ENCODE data around the gene CMC4.
A peak's percentile ranks its signal among the peaks of the same experiment; 100 is the strongest.

CMC4 gene

GRCh38 chrX:155086202-155086840, 15.4 kb upstream of the CMC4 start:
- Histone ChIP-seq H3K27ac (ENCODE audit: low read length, poor library complexity, severe bottlenecking) (no peak overlapping the region), H3K9me3 (ENCODE audit: control insufficient read depth, low read length) (no peaks in the 10 kb centered on the region), H2BK15ac (ENCODE audit: low read depth, poor library complexity, severe bottlenecking) (no peak overlapping the region), H3K4me1 (ENCODE audit: control insufficient read depth, insufficient read depth, low read depth, low read length) (peaks cover 2% of the 10 kb centered on the region), H3K36me3 (ENCODE audit: control insufficient read depth in 1 of 2, insufficient read depth in 2 of 2, low read depth in 1 of 2, low read length in 2 of 2) (peaks cover 13 to 37% of the 10 kb centered on the region in 2 experiments), H3K18ac (ENCODE audit: low read depth in 1 of 2, low read length in 2 of 2) (no peak overlapping the region), H2AK5ac (ENCODE audit: low read length, severe bottlenecking) (no peak overlapping the region), H2BK120ac (ENCODE audit: low read depth, low read length) (no peak overlapping the region), H3K4me2 (ENCODE audit: low read length, poor library complexity, severe bottlenecking) (no peak overlapping the region), H4K91ac (ENCODE audit: low read length) (no peak overlapping the region), H2BK5ac (ENCODE audit: low read depth, low read length, poor library complexity, severe bottlenecking) (no peak overlapping the region), H2AFZ (ENCODE audit: low read depth, low read length) (no peak overlapping the region), H3K14ac (ENCODE audit: low read length in 2 of 2) (no peak overlapping the region), H2BK12ac (ENCODE audit: low read length in 2 of 2) (no peak overlapping the region), H3K4ac (ENCODE audit: low read depth in 1 of 2, low read length in 2 of 2) (no peak overlapping the region), H3K23ac (ENCODE audit: low read length in 2 of 2) (no peak overlapping the region), H3K4me3 (ENCODE audit: insufficient read depth in 1 of 2, low read depth in 1 of 2, low read length in 2 of 2) (no peak overlapping the region), H3K9ac (ENCODE audit: low read length) (no peak overlapping the region), H4K8ac (ENCODE audit: low read length) (no peak overlapping the region), H3K27me3 (ENCODE audit: control insufficient read depth in 1 of 2, insufficient read depth in 1 of 2, low read length in 2 of 2) (no peaks in the 10 kb centered on the region), H3K79me1 (replicated peaks; ENCODE audit: low read length, poor library complexity, severe bottlenecking) (peaks cover 6% of the 10 kb centered on the region)
- 85% methylated on average over 18 of the region's 24 CpGs for WGBS
- DNase-seq: peak; percentile 38

GRCh38 chrX:155071694-155072280, 851 bp upstream of the CMC4 start:
- Histone ChIP-seq H3K9me3 (ENCODE audit: control insufficient read depth, low read length) (no peaks in the 10 kb centered on the region), H2AFZ (ENCODE audit: low read depth, low read length) (peak overlapping the region; percentile 39), H3K4me1 (ENCODE audit: control insufficient read depth, insufficient read depth, low read depth, low read length) (peaks cover 2% of the 10 kb centered on the region), H3K4me3 (ENCODE audit: insufficient read depth in 1 of 2, low read depth in 1 of 2, low read length in 2 of 2) (peak overlapping the region; percentile 70 to 88), H3K18ac (ENCODE audit: low read depth in 1 of 2, low read length in 2 of 2) (peak overlapping the region; percentile 48 to 66), H2BK15ac (ENCODE audit: low read depth, poor library complexity, severe bottlenecking) (no peak overlapping the region), H3K79me1 (replicated peaks; ENCODE audit: low read length, poor library complexity, severe bottlenecking) (peaks cover 2% of the 10 kb centered on the region), H3K27ac (ENCODE audit: low read length, poor library complexity, severe bottlenecking) (peak overlapping the region; percentile 72), H2BK12ac (ENCODE audit: low read length in 2 of 2) (no peak overlapping the region), H2BK120ac (ENCODE audit: low read depth, low read length) (no peak overlapping the region), H3K36me3 (ENCODE audit: control insufficient read depth in 1 of 2, insufficient read depth in 2 of 2, low read depth in 1 of 2, low read length in 2 of 2) (peaks cover 3 to 21% of the 10 kb centered on the region in 2 experiments), H3K4ac (ENCODE audit: low read depth in 1 of 2, low read length in 2 of 2) (peak overlapping the region in 1 of 2 experiments; percentile 51), H3K27me3 (ENCODE audit: control insufficient read depth in 1 of 2, insufficient read depth in 1 of 2, low read length in 2 of 2) (no peaks in the 10 kb centered on the region), H3K4me2 (ENCODE audit: low read length, poor library complexity, severe bottlenecking) (peak overlapping the region; percentile 39), H4K91ac (ENCODE audit: low read length) (no peak overlapping the region), H4K8ac (ENCODE audit: low read length) (no peak overlapping the region), H2BK5ac (ENCODE audit: low read depth, low read length, poor library complexity, severe bottlenecking) (no peak overlapping the region), H3K14ac (ENCODE audit: low read length in 2 of 2) (peak overlapping the region in 1 of 2 experiments; percentile 55), H2AK5ac (ENCODE audit: low read length, severe bottlenecking) (no peak overlapping the region), H3K9ac (ENCODE audit: low read length) (peak overlapping the region; percentile 91), H3K23ac (ENCODE audit: low read length in 2 of 2) (no peak overlapping the region)
- WGBS: 1% methylated on average over 21 of the region's 25 CpGs
- no peak for DNase-seq

- 0% methylated on average over 2 of the region's 16 CpGs for WGBS
- no peak for DNase-seq
- H3K23ac ChIP-seq (ENCODE audit: low read length in 2 of 2): no peak overlapping the region
- H3K36me3 ChIP-seq (ENCODE audit: control insufficient read depth in 1 of 2, insufficient read depth in 2 of 2, low read depth in 1 of 2, low read length in 2 of 2): peaks cover 0 to 14% of the 10 kb centered on the region in 2 experiments
- H4K91ac ChIP-seq (ENCODE audit: low read length): no peak overlapping the region
- no peaks in the 10 kb centered on the region for H3K9me3 ChIP-seq (ENCODE audit: control insufficient read depth, low read length)
- H2BK5ac ChIP-seq (ENCODE audit: low read depth, low read length, poor library complexity, severe bottlenecking): no peak overlapping the region
- peaks cover 5% of the 10 kb centered on the region for H3K79me1 ChIP-seq (replicated peaks; ENCODE audit: low read length, poor library complexity, severe bottlenecking)
- peak overlapping the region; percentile 33 for H3K27ac ChIP-seq (ENCODE audit: low read length, poor library complexity, severe bottlenecking)
- H2BK12ac ChIP-seq (ENCODE audit: low read length in 2 of 2): no peak overlapping the region
- peak overlapping the region; percentile 21 to 57 for H3K18ac ChIP-seq (ENCODE audit: low read depth in 1 of 2, low read length in 2 of 2)
- H3K9ac ChIP-seq (ENCODE audit: low read length): peak overlapping the region; percentile 90
- H2AK5ac ChIP-seq (ENCODE audit: low read length, severe bottlenecking): no peak overlapping the region
- no peak overlapping the region for H2BK15ac ChIP-seq (ENCODE audit: low read depth, poor library complexity, severe bottlenecking)
- H2BK120ac ChIP-seq (ENCODE audit: low read depth, low read length): no peak overlapping the region
- H2AFZ ChIP-seq (ENCODE audit: low read depth, low read length): peak overlapping the region; percentile 51
- H3K27me3 ChIP-seq (ENCODE audit: control insufficient read depth in 1 of 2, insufficient read depth in 1 of 2, low read length in 2 of 2): no peaks in the 10 kb centered on the region
- H3K4me1 ChIP-seq (ENCODE audit: control insufficient read depth, insufficient read depth, low read depth, low read length): peaks cover 5% of the 10 kb centered on the region
- H3K4me2 ChIP-seq (ENCODE audit: low read length, poor library complexity, severe bottlenecking): peak overlapping the region; percentile 70
- H4K8ac ChIP-seq (ENCODE audit: low read length): no peak overlapping the region
- H3K4ac ChIP-seq (ENCODE audit: low read depth in 1 of 2, low read length in 2 of 2): peak overlapping the region in 1 of 2 experiments; percentile 26
- peak overlapping the region; percentile 60 to 78 for H3K4me3 ChIP-seq (ENCODE audit: insufficient read depth in 1 of 2, low read depth in 1 of 2, low read length in 2 of 2)
- no peak overlapping the region for H3K14ac ChIP-seq (ENCODE audit: low read length in 2 of 2)
These were observed 317 bp downstream of the CMC4 start for GRCh38 chrX:155070663-155070974.

GRCh38 chrX:155070038-155070437, 898 bp downstream of the CMC4 start:
- H4K8ac ChIP-seq (ENCODE audit: low read length): no peak overlapping the region
- H3K79me1 ChIP-seq (replicated peaks; ENCODE audit: low read length, poor library complexity, severe bottlenecking): peaks cover 4% of the 10 kb centered on the region
- H3K36me3 ChIP-seq (ENCODE audit: control insufficient read depth in 1 of 2, insufficient read depth in 2 of 2, low read depth in 1 of 2, low read length in 2 of 2): peaks cover 0 to 8% of the 10 kb centered on the region in 2 experiments
- H2AK5ac ChIP-seq (ENCODE audit: low read length, severe bottlenecking): no peak overlapping the region
- H3K4me2 ChIP-seq (ENCODE audit: low read length, poor library complexity, severe bottlenecking): peak overlapping the region; percentile 70
- WGBS: 7% methylated on average over 5 of the region's 12 CpGs
- H3K9ac ChIP-seq (ENCODE audit: low read length): peak overlapping the region; percentile 90
- no peak overlapping the region for H4K91ac ChIP-seq (ENCODE audit: low read length)
- H2AFZ ChIP-seq (ENCODE audit: low read depth, low read length): no peak overlapping the region
- H3K27ac ChIP-seq (ENCODE audit: low read length, poor library complexity, severe bottlenecking): no peak overlapping the region
- no peak overlapping the region for H3K18ac ChIP-seq (ENCODE audit: low read depth in 1 of 2, low read length in 2 of 2)
- DNase-seq: no peak
- H2BK120ac ChIP-seq (ENCODE audit: low read depth, low read length): no peak overlapping the region
- H3K4ac ChIP-seq (ENCODE audit: low read depth in 1 of 2, low read length in 2 of 2): no peak overlapping the region
- no peaks in the 10 kb centered on the region for H3K27me3 ChIP-seq (ENCODE audit: control insufficient read depth in 1 of 2, insufficient read depth in 1 of 2, low read length in 2 of 2)
- H3K9me3 ChIP-seq (ENCODE audit: control insufficient read depth, low read length): no peaks in the 10 kb centered on the region
- H2BK5ac ChIP-seq (ENCODE audit: low read depth, low read length, poor library complexity, severe bottlenecking): no peak overlapping the region
- H2BK12ac ChIP-seq (ENCODE audit: low read length in 2 of 2): no peak overlapping the region
- H3K4me1 ChIP-seq (ENCODE audit: control insufficient read depth, insufficient read depth, low read depth, low read length): peaks cover 8% of the 10 kb centered on the region
- no peak overlapping the region for H3K23ac ChIP-seq (ENCODE audit: low read length in 2 of 2)
- H3K14ac ChIP-seq (ENCODE audit: low read length in 2 of 2): no peak overlapping the region
- H3K4me3 ChIP-seq (ENCODE audit: insufficient read depth in 1 of 2, low read depth in 1 of 2, low read length in 2 of 2): peak overlapping the region in 1 of 2 experiments; percentile 78
- no peak overlapping the region for H2BK15ac ChIP-seq (ENCODE audit: low read depth, poor library complexity, severe bottlenecking)
